Neural crest cell (in vitro differentiated cells): ENCODE data around the gene PNMA6E. TPM values are rescaled to one million over a fixed set of nuclear protein-coding genes. Genes with fewer than 3 reads are reported as not detected.
"Not testable (repeated sequence)": the region's sequence is repeated elsewhere in the genome, so short reads cannot be mapped to it uniquely, and the experiment has no call there.

Experiments used
- DNase-seq: peaks from one replicate; pipeline ENCODE4 v3.0.0; 2021; ENCODE audit warnings: low read depth, mixed read lengths, low spot score
- H3K27ac Mint-ChIP-seq: one replicate; pipeline ENCODE4 v1.8.0; 2021; ENCODE audit warnings: mild to moderate bottlenecking, mixed read lengths; ENCODE audit not compliant: unreplicated experiment
- H3K27me3 Mint-ChIP-seq: 2 replicates; pipeline ENCODE4 v1.8.0; 2021; ENCODE audit warnings: low read depth, mild to moderate bottlenecking, mixed read lengths
- H3K36me3 Mint-ChIP-seq: 2 replicates; pipeline ENCODE4 v1.8.0; 2021; ENCODE audit warnings: low read depth, mild to moderate bottlenecking, mixed read lengths
- H3K4me1 Mint-ChIP-seq: 2 replicates; pipeline ENCODE4 v1.8.0; 2021; ENCODE audit warnings: mixed read lengths
- H3K4me3 Mint-ChIP-seq: one replicate; pipeline ENCODE4 v1.8.0; 2021; ENCODE audit warnings: mild to moderate bottlenecking, mixed read lengths
- H3K9me3 Mint-ChIP-seq: 2 replicates; pipeline ENCODE4 v1.8.0; 2021; ENCODE audit warnings: mixed read lengths
- CTCF ChIP-seq: fragments of 200-600 bp; sonication (generic); conservative IDR thresholded peaks from 2 replicates; pipeline ENCODE4 v1.5.0; 2021; ENCODE audit warnings: antibody characterized with exemption, mild to moderate bottlenecking
- total RNA-seq: library from RNA; stranded (reverse); gene quantifications from 2 replicates; pipeline ENCODE4 v1.2.1, GENCODE V29; 2021

The PNMA6E gene
- total RNA-seq, 1 donor from 2014 or later = not detected

GRCh38 chrX:153406903-153407302, 5.8 kb upstream of the PNMA6E start:
- no peak overlapping the region for H3K4me3 Mint-ChIP-seq
- peaks cover 23% of the 10 kb centered on the region for H3K27me3 Mint-ChIP-seq
- H3K4me1 Mint-ChIP-seq = peaks cover 7% of the 10 kb centered on the region
- DNase-seq = no peak
- TF ChIP-seq CTCF = no peak
- no peaks in the 10 kb centered on the region for H3K36me3 Mint-ChIP-seq
- H3K27ac Mint-ChIP-seq = no peak overlapping the region
- H3K9me3 Mint-ChIP-seq = peaks cover 10% of the 10 kb centered on the region

GRCh38 chrX:153406011-153406410, 4.9 kb upstream of the PNMA6E start:
- Mint-ChIP-seq H3K27ac (no peak overlapping the region), H3K4me1 (peaks cover 6% of the 10 kb centered on the region), H3K27me3 (peaks cover 24% of the 10 kb centered on the region), H3K36me3 (peaks cover 3% of the 10 kb centered on the region), H3K9me3 (peaks cover 14% of the 10 kb centered on the region), H3K4me3 (no peak overlapping the region)
- no peak for DNase-seq
- TF ChIP-seq CTCF = no peak

- Mint-ChIP-seq H3K9me3 (peaks cover 14% of the 10 kb centered on the region), H3K4me3 (no peak overlapping the region)
Observed at GRCh38 chrX:153405426-153405825, 4.3 kb upstream of the PNMA6E start.

GRCh38 chrX:153404333-153404732, 3.2 kb upstream of the PNMA6E start:
- DNase-seq, H3K4me3 Mint-ChIP-seq, H3K4me1 Mint-ChIP-seq, H3K27ac Mint-ChIP-seq, H3K36me3 Mint-ChIP-seq: not testable (repeated sequence)
- Mint-ChIP-seq H3K27me3 (peaks cover 19% of the 10 kb centered on the region), H3K9me3 (peaks cover 14% of the 10 kb centered on the region)

More at GRCh38 chrX:153405426-153405825, 4.3 kb upstream of the PNMA6E start:
- H3K36me3 Mint-ChIP-seq = peaks cover 3% of the 10 kb centered on the region
- DNase-seq = no peak
- H3K27ac Mint-ChIP-seq = no peak overlapping the region
- H3K27me3 Mint-ChIP-seq = peaks cover 19% of the 10 kb centered on the region
- no peak for TF ChIP-seq CTCF
- H3K4me1 Mint-ChIP-seq = peaks cover under 1% of the 10 kb centered on the region

GRCh38 chrX:153400146-153401132, 711 bp downstream of the PNMA6E start:
- H3K4me3 Mint-ChIP-seq = no peak overlapping the region
- DNase-seq = peak; percentile 53
- H3K27me3 Mint-ChIP-seq = peaks cover 17% of the 10 kb centered on the region
- H3K27ac Mint-ChIP-seq = no peak overlapping the region
- peak; percentile 68 for TF ChIP-seq CTCF
- peaks cover 14% of the 10 kb centered on the region for H3K9me3 Mint-ChIP-seq
- peaks cover 3% of the 10 kb centered on the region for H3K36me3 Mint-ChIP-seq
- H3K4me1 Mint-ChIP-seq = no peaks in the 10 kb centered on the region
